MM.1S (cell line): ENCODE data around the gene DVL2.

Experiments
- DNase-seq: peaks from one replicate; pipeline ENCODE4 v3.0.0-alpha.2; 2015
- H2AFZ ChIP-seq: fragments of 300-600 bp; sonication (generic); 2 replicates; pipeline ENCODE4 v1.6.0; 2016; ENCODE audit warnings: antibody characterized with exemption, low read length
- H3F3A ChIP-seq: fragments of 300-600 bp; sonication (generic); 2 replicates; pipeline ENCODE4 v1.6.1; 2016; ENCODE audit warnings: mild to moderate bottlenecking, antibody characterized with exemption, low read length, moderate library complexity, mixed read lengths; ENCODE audit not compliant: insufficient read depth
- H3K27ac ChIP-seq: fragments of 300-600 bp; sonication (generic); 2 replicates; pipeline ENCODE4 v1.5.1; 2016; ENCODE audit warnings: mild to moderate bottlenecking, low read length
- H3K27me3 ChIP-seq: fragments of 300-600 bp; sonication (generic); replicated peaks from 2 replicates; pipeline ENCODE4 v1.6.0; 2016; ENCODE audit warnings: low read length; ENCODE audit not compliant: insufficient read depth
- H3K36me3 ChIP-seq: fragments of 300-600 bp; sonication (generic); replicated peaks from 2 replicates; pipeline ENCODE4 v1.6.1; 2016; ENCODE audit warnings: mild to moderate bottlenecking, low read length, mixed read lengths; ENCODE audit not compliant: insufficient read depth
- H3K4me1 ChIP-seq: fragments of 300-600 bp; sonication (generic); 2 replicates; pipeline ENCODE4 v1.6.1; 2016; ENCODE audit warnings: low read length, mixed read lengths
- H3K4me2 ChIP-seq: fragments of 300-600 bp; sonication (generic); 2 replicates; pipeline ENCODE4 v1.6.0; 2016; ENCODE audit warnings: low read depth, low read length
- H3K4me3 ChIP-seq: fragments of 300-600 bp; sonication (generic); 2 replicates; pipeline ENCODE4 v1.5.1; 2016; ENCODE audit warnings: low read length, mixed read lengths
- H3K79me2 ChIP-seq: fragments of 300-600 bp; sonication (generic); 2 replicates; pipeline ENCODE4 v1.6.1; 2016; ENCODE audit warnings: mixed run types, low read length, mixed read lengths
- H3K9ac ChIP-seq: fragments of 300-600 bp; sonication (generic); 2 replicates; pipeline ENCODE4 v1.6.1; 2016; ENCODE audit warnings: low read length, mixed read lengths
- H3K9me2 ChIP-seq: fragments of 300-600 bp; sonication (generic); replicated peaks from 2 replicates; pipeline ENCODE4 v1.6.1; 2016; ENCODE audit warnings: mild to moderate bottlenecking, low read length, mixed read lengths; ENCODE audit not compliant: insufficient read depth
- H3K9me3 ChIP-seq: fragments of 300-600 bp; sonication (generic); replicated peaks from 2 replicates; pipeline ENCODE4 v1.6.1; 2016; ENCODE audit warnings: mild to moderate bottlenecking, low read length, mixed read lengths; ENCODE audit not compliant: insufficient read depth
- H4K20me1 ChIP-seq: fragments of 300-600 bp; sonication (generic); 2 replicates; pipeline ENCODE4 v1.6.1; 2016; ENCODE audit warnings: mild to moderate bottlenecking, low read length, moderate library complexity, mixed read lengths; ENCODE audit not compliant: insufficient read depth
- CTCF ChIP-seq: fragments of 300-600 bp; sonication (generic); IDR thresholded peaks from 2 replicates; pipeline ENCODE4 v1.5.1; 2016; ENCODE audit warnings: antibody characterized with exemption, low read length, mixed read lengths
- EZH2 ChIP-seq: fragments of 300-600 bp; sonication (generic); optimal IDR thresholded peaks from 2 replicates; pipeline ENCODE3; 2017; ENCODE audit warnings: low read depth, mild to moderate bottlenecking, antibody characterized with exemption, low read length, mixed read lengths
- EZH2phosphoT487 ChIP-seq: fragments of 300-600 bp; sonication (generic); IDR thresholded peaks from 2 replicates; pipeline ENCODE4 v1.6.1; 2018; ENCODE audit warnings: antibody characterized with exemption, low read length

The DVL2 gene

GRCh38 chr17:7253082-7253481 is 18.8 kb upstream of the DVL2 start:
- Histone ChIP-seq H3K9ac (peak overlapping the region; percentile 99; the same call in 1 of the 2 replicates), H3K27me3 (no peaks in the 10 kb centered on the region), H3K79me2 (peaks cover 44% of the 10 kb centered on the region), H3K4me2 (peak overlapping the region; percentile 81), H3F3A (peaks cover 6% of the 10 kb centered on the region), H3K36me3 (0 out of 2 replicates have a peak, but pooled peaks cover 4% of the 10 kb centered on the region), H3K9me2 (no peaks in the 10 kb centered on the region), H2AFZ (no peak overlapping the region), H3K27ac (peak overlapping the region; percentile 99; the same call in 1 of the 2 replicates), H3K4me1 (peaks cover 18% of the 10 kb centered on the region), H3K9me3 (no peaks in the 10 kb centered on the region), H4K20me1 (no peaks in the 10 kb centered on the region), H3K4me3 (peak overlapping the region; percentile 71)
- TF ChIP-seq EZH2phosphoT487 (no peak), CTCF (no peak), EZH2 (no peak)
- DNase-seq, result no peak

- peak within 1 kb of the TSS; percentile 99 for H3K9ac ChIP-seq
- H3K27ac ChIP-seq, result peak within 1 kb of the TSS; percentile 99
- TF ChIP-seq CTCF (peak; percentile 48), EZH2 (no peak)
- H2AFZ ChIP-seq, result peak within 1 kb of the TSS; percentile 81
- no peaks in the 10 kb centered on the region for H3K27me3 ChIP-seq
- peaks cover 18% of the 10 kb centered on the region for H3K4me1 ChIP-seq
- DNase-seq, result peak; percentile 93
- H3K4me2 ChIP-seq, result peak within 1 kb of the TSS; percentile 81
- no peaks in the 10 kb centered on the region for H3K9me2 ChIP-seq
- H3F3A ChIP-seq, result peaks cover 6% of the 10 kb centered on the region
- H3K4me3 ChIP-seq, result peak within 1 kb of the TSS; percentile 71
- H3K79me2 ChIP-seq, result peaks cover 51% of the 10 kb centered on the region
- no peaks in the 10 kb centered on the region for H4K20me1 ChIP-seq
- H3K36me3 ChIP-seq, result 0 out of 2 replicates have a peak, but pooled peaks cover 4% of the 10 kb centered on the region
- H3K9me3 ChIP-seq, result no peaks in the 10 kb centered on the region
Measured at GRCh38 chr17:7252176-7253043, 18.1 kb upstream of the DVL2 start, which contains the start of gene ELP5. Gene ELP5 (plus strand): TSS chr17:7252215. CDS start chr17:7252551, 336 bp downstream.

- peak within 1 kb of the TSS; percentile 81 for H3K4me2 ChIP-seq
- DNase-seq, result peak; percentile 99
- H3K36me3 ChIP-seq, result 0 out of 2 replicates have a peak, but pooled peaks cover 4% of the 10 kb centered on the region
- no peak for TF ChIP-seq EZH2
- no peak for TF ChIP-seq EZH2phosphoT487
- no peak for TF ChIP-seq CTCF
- H4K20me1 ChIP-seq, result no peaks in the 10 kb centered on the region
- peak within 1 kb of the TSS; percentile 81 for H2AFZ ChIP-seq
- H3F3A ChIP-seq, result peaks cover 6% of the 10 kb centered on the region
- H3K9ac ChIP-seq, result peak within 1 kb of the TSS; percentile 99
- H3K9me2 ChIP-seq, result no peaks in the 10 kb centered on the region
- peak within 1 kb of the TSS; percentile 99 for H3K27ac ChIP-seq
- no peaks in the 10 kb centered on the region for H3K27me3 ChIP-seq
- H3K4me1 ChIP-seq, result peaks cover 18% of the 10 kb centered on the region
- H3K9me3 ChIP-seq, result no peaks in the 10 kb centered on the region
- peak within 1 kb of the TSS; percentile 71 for H3K4me3 ChIP-seq
- peaks cover 58% of the 10 kb centered on the region for H3K79me2 ChIP-seq
Measured at GRCh38 chr17:7251661-7252175, 17.4 kb upstream of the DVL2 start, which contains the start of gene CTDNEP1. Gene CTDNEP1 (minus strand): TSS chr17:7251734. CDS start chr17:7251296, 438 bp downstream.
